ENCODE results near the gene KRTAP17-1.
"Not testable (repeated sequence)": the region's sequence is repeated elsewhere in the genome, so short reads cannot be mapped to it uniquely, and the experiment has no call there.

KRTAP17-1 gene

GRCh38 chr17:41284043-41284442 is 31.5 kb downstream of the KRTAP17-1 start:
- peak in 1 of 2 experiments; percentile 4 for DNase-seq (ENCODE audit: low read depth in 1 of 2, low spot score in 1 of 2)
- in situ Hi-C loops (cut with HindIII; ENCODE audit: low pct_unique_long_range_greater_than_20kb, low sequenced_read_pairs), result no loop called here
- TF ChIP-seq JUND (IDR thresholded peaks at IDR 0.05; ENCODE audit: low read depth), result no peak

- DNase-seq (ENCODE audit: low read depth in 1 of 2, low spot score in 1 of 2), result no peak
- TF ChIP-seq JUND (IDR thresholded peaks at IDR 0.05; ENCODE audit: low read depth), result no peak
- in situ Hi-C loops (cut with HindIII; ENCODE audit: low pct_unique_long_range_greater_than_20kb, low sequenced_read_pairs), result no loop called here
Measured at GRCh38 chr17:41278176-41278955, 37.1 kb downstream of the KRTAP17-1 start.

- DNase-seq (ENCODE audit: low read depth in 1 of 2, low spot score in 1 of 2); in situ Hi-C loops (cut with HindIII; ENCODE audit: low pct_unique_long_range_greater_than_20kb, low sequenced_read_pairs): not testable (repeated sequence)
Measured at GRCh38 chr17:41275648-41276190, 39.8 kb downstream of the KRTAP17-1 start, which contains the start of gene KRTAP9-7. TSS of gene KRTAP9-7 (plus strand) at chr17:41275698. CDS start at chr17:41275698, 0 bp downstream.

- no peak for DNase-seq (ENCODE audit: low read depth in 1 of 2, low spot score in 1 of 2)
- TF ChIP-seq JUND (IDR thresholded peaks at IDR 0.05; ENCODE audit: low read depth), result no peak
- in situ Hi-C loops (cut with HindIII; ENCODE audit: low pct_unique_long_range_greater_than_20kb, low sequenced_read_pairs), result no loop called here
Measured at GRCh38 chr17:41271858-41272257, 43.7 kb downstream of the KRTAP17-1 start.

GRCh38 chr17:41271323-41271722 is 44.2 kb downstream of the KRTAP17-1 start:
- in situ Hi-C loops (cut with HindIII; ENCODE audit: low pct_unique_long_range_greater_than_20kb, low sequenced_read_pairs); DNase-seq (ENCODE audit: low read depth in 1 of 2, low spot score in 1 of 2): not testable (repeated sequence)

- no peak for TF ChIP-seq JUND (IDR thresholded peaks at IDR 0.05; ENCODE audit: low read depth)
- DNase-seq (ENCODE audit: low read depth in 1 of 2, low spot score in 1 of 2), result no peak
- in situ Hi-C loops (cut with HindIII; ENCODE audit: low pct_unique_long_range_greater_than_20kb, low sequenced_read_pairs), result no loop called here
Measured at GRCh38 chr17:41267711-41268110, 47.8 kb downstream of the KRTAP17-1 start.

GRCh38 chr17:41265078-41265477 is 50.4 kb downstream of the KRTAP17-1 start, which contains the start of gene KRTAP9-6:
TSS of gene KRTAP9-6 (plus strand) at chr17:41265378. CDS start at chr17:41265378, 0 bp downstream.
- no peak for TF ChIP-seq JUND (IDR thresholded peaks at IDR 0.05; ENCODE audit: low read depth)
- in situ Hi-C loops (cut with HindIII; ENCODE audit: low pct_unique_long_range_greater_than_20kb, low sequenced_read_pairs), result no loop called here
- DNase-seq (ENCODE audit: low read depth in 1 of 2, low spot score in 1 of 2), result no peak

Measured in T47D (cell line).